Upper lobe of left lung (tissue), 4 donors: ENCODE results near the gene MOV10L1.

Experiments
- CTCF ChIP-seq, 6 experiments: fragments of 450-650 bp in 4 of 6; fragments of 200-600 bp in 2 of 6; sonication (generic) in 2 of 6; IDR thresholded peaks; one replicate each; pipeline ENCODE4 v1.5.1; 2016 to 2019; ENCODE audit warnings: antibody characterized with exemption in 6 of 6
- EP300 ChIP-seq, 4 donors: sonication (generic); formaldehyde crosslinking; IDR thresholded peaks; one replicate each; pipeline ENCODE4 v1.5.1; 2017; ENCODE audit warnings: antibody characterized with exemption in 4 of 4, control low read depth in 2 of 4

- TF ChIP-seq CTCF (IDR thresholded peaks at IDR 0.05), result no peak
- TF ChIP-seq EP300 (IDR thresholded peaks at IDR 0.05), result no peak
Observed at GRCh38 chr22:50182176-50183081, 92.6 kb downstream of the MOV10L1 start.
